ENCODE results near the gene HNRNPA0. TPM values are rescaled to one million over a fixed set of nuclear protein-coding genes. Genes with fewer than 3 reads are reported as not detected.

The HNRNPA0 gene
- total RNA-seq, 1 experiment from 2014 or later, result 68.5 TPM

- Histone ChIP-seq H3K4me1 (ENCODE audit: insufficient read depth, low read length) (peaks cover 8% of the 10 kb centered on the region; the same call in 1 of the 2 replicates), H2BK12ac (ENCODE audit: insufficient read length, low read depth, low read length) (no peak overlapping the region), H4K5ac (ENCODE audit: insufficient read length, low read depth, low read length) (no peak overlapping the region), H3K27ac (ENCODE audit: insufficient read length, low read depth, low read length) (no peak overlapping the region), H2BK20ac (ENCODE audit: low read depth, low read length, poor library complexity, severe bottlenecking) (no peak overlapping the region), H2AK5ac (ENCODE audit: insufficient read length, low read length) (no peak overlapping the region), H2BK120ac (ENCODE audit: low read depth, low read length, poor library complexity, severe bottlenecking) (no peak overlapping the region), H4K91ac (ENCODE audit: insufficient read length, low read depth, low read length) (no peak overlapping the region), H3K27me3 (ENCODE audit: insufficient read depth, low read length) (no peaks in the 10 kb centered on the region), H3K23ac (ENCODE audit: insufficient read length, low read depth, low read length) (no peak overlapping the region), H4K20me1 (ENCODE audit: control insufficient read depth, insufficient read depth, insufficient read length) (no peaks in the 10 kb centered on the region), H3K14ac (ENCODE audit: insufficient read depth, low read length) (no peak overlapping the region), H3K4me2 (ENCODE audit: insufficient read depth, insufficient read length, low read length) (no peak overlapping the region), H3K4ac (ENCODE audit: low read depth, low read length) (no peak overlapping the region), H3K79me1 (ENCODE audit: insufficient read depth, low read depth, low read length, poor library complexity, severe bottlenecking) (peaks cover 6% of the 10 kb centered on the region), H2BK15ac (ENCODE audit: low read depth, low read length) (no peak overlapping the region), H3K23me2 (ENCODE audit: insufficient read length, low read depth, low read length, poor library complexity, severe bottlenecking) (peaks cover 1% of the 10 kb centered on the region), H4K8ac (replicated peaks; ENCODE audit: insufficient read length, low read depth, low read length) (no peak overlapping the region), H3K79me2 (ENCODE audit: insufficient read depth, low read length) (peaks cover 13% of the 10 kb centered on the region), H3K9ac (ENCODE audit: extremely low read depth, insufficient read length, low read length) (no peak overlapping the region), H2BK5ac (ENCODE audit: insufficient read length, low read length) (no peak overlapping the region), H3T11ph (ENCODE audit: low read length) (no peak overlapping the region), H3K9me3 (ENCODE audit: control insufficient read depth, low read depth, low read length) (no peaks in the 10 kb centered on the region), H3K18ac (ENCODE audit: insufficient read length, low read depth, low read length) (no peak overlapping the region), H3K56ac (ENCODE audit: insufficient read length, low read depth, low read length) (no peak overlapping the region), H2AFZ (ENCODE audit: low read length) (no peak overlapping the region)
- Mint-ChIP-seq H3K9me3 (no peaks in the 10 kb centered on the region), H3K36me3 (ENCODE audit: insufficient read depth in 1 of 3, low read depth in 3 of 3) (no peaks in the 10 kb centered on the region; a peak in 1 of 7 replicates), H3K27me3 (ENCODE audit: low read depth) (no peaks in the 10 kb centered on the region), H3K27ac (no peak overlapping the region), H3K4me1 (peaks cover 3% of the 10 kb centered on the region in 2 experiments; a peak in 3 of 4 replicates), H3K4me3 (no peak overlapping the region)
- no peak for TF ChIP-seq CTCF (conservative IDR thresholded peaks at IDR 0.05)
- DNase-seq, result no peak
Observed at GRCh38 chr5:137730336-137730735, 23.8 kb downstream of the HNRNPA0 start.
